HEK293 (cell line): Measurements from ENCODE around the gene TTC13.

Experiments used
- GFI1B ChIP-seq: fragments of 450-650 bp; formaldehyde crosslinking; IDR thresholded peaks from 2 replicates; pipeline ENCODE4 v1.5.1; 2016; ENCODE audit warnings: missing biosample characterization, missing genetic modification characterization
- TCF7L2 ChIP-seq: IDR thresholded peaks from 2 replicates; pipeline ENCODE4 v1.6.1; 2011; ENCODE audit warnings: low read depth, mild to moderate bottlenecking, inconsistent platforms, low read length, moderate library complexity, borderline replicate concordance
- ZBTB7A ChIP-seq: fragments of 450-650 bp; formaldehyde crosslinking; IDR thresholded peaks from 2 replicates; pipeline ENCODE4 v1.5.1; 2016; ENCODE audit warnings: low read depth, missing biosample characterization, missing genetic modification characterization
- ZFP69B ChIP-seq: fragments of 450-650 bp; formaldehyde crosslinking; IDR thresholded peaks from 2 replicates; pipeline ENCODE4 v1.5.1; 2016; ENCODE audit warnings: missing biosample characterization, missing genetic modification characterization
- ZNF184 ChIP-seq: fragments of 450-650 bp; IDR thresholded peaks from 2 replicates; pipeline ENCODE4 v1.5.1; 2018; ENCODE audit warnings: missing biosample characterization, mild to moderate bottlenecking, missing genetic modification characterization
- ZNF202 ChIP-seq: fragments of 450-650 bp; formaldehyde crosslinking; IDR thresholded peaks from 2 replicates; pipeline ENCODE4 v1.5.1; 2016; ENCODE audit warnings: missing biosample characterization, missing genetic modification characterization, borderline replicate concordance
- ZNF558 ChIP-seq: fragments of 450-650 bp; formaldehyde crosslinking; IDR thresholded peaks from 2 replicates; pipeline ENCODE4 v1.5.1; 2016; ENCODE audit warnings: missing biosample characterization, missing genetic modification characterization
- ZNF654 ChIP-seq: fragments of 450-650 bp; formaldehyde crosslinking; IDR thresholded peaks from 2 replicates; pipeline ENCODE4 v1.5.1; 2016; ENCODE audit warnings: low read depth, missing biosample characterization, missing genetic modification characterization
- TF ChIP-seq, protein P1 (sequence below): fragments of 450-650 bp; formaldehyde crosslinking; IDR thresholded peaks from 2 replicates; pipeline ENCODE4 v1.5.1; 2016; ENCODE audit warnings: missing biosample characterization, missing genetic modification characterization
- TF ChIP-seq, protein P2 (sequence below): fragments of 450-650 bp; formaldehyde crosslinking; IDR thresholded peaks from 2 replicates; pipeline ENCODE4 v1.5.1; 2016; ENCODE audit warnings: missing biosample characterization, missing genetic modification characterization
- TF ChIP-seq, protein P3 (sequence below): fragments of 450-650 bp; formaldehyde crosslinking; IDR thresholded peaks from 2 replicates; pipeline ENCODE4 v1.5.1; 2016; ENCODE audit warnings: missing biosample characterization, missing genetic modification characterization
- TF ChIP-seq, protein P4 (sequence below): fragments of 450-650 bp; formaldehyde crosslinking; IDR thresholded peaks from 2 replicates; pipeline ENCODE4 v1.5.1; 2016; ENCODE audit warnings: missing biosample characterization, missing genetic modification characterization
- TF ChIP-seq, protein P5 (sequence below): fragments of 450-650 bp; formaldehyde crosslinking; IDR thresholded peaks from 2 replicates; pipeline ENCODE4 v1.5.1; 2016; ENCODE audit warnings: missing biosample characterization, missing genetic modification characterization
- TF ChIP-seq, protein P6 (sequence below): fragments of 450-650 bp; formaldehyde crosslinking; IDR thresholded peaks from 2 replicates; pipeline ENCODE4 v1.5.1; 2016; ENCODE audit warnings: missing biosample characterization, missing genetic modification characterization

DNA sequence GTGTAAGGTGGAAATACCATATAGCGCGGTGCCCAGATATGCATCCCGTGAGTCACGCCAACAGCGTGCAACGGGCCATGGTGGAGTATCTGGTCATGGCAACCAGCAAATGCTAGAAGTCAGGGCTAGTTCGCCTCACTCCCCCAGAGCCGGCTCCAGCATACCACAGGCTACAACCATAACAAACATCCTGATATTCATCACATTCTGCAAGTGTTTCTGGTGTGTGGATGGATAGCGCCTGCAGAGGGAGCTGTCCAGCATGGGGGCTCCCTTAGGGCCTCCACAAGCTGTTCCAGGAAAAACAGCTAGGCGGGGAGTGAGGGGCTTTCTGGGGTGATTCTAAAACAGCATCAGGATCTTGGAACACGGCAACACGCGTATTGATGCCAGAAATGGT, 117.2 kb downstream of the TTC13 start:
- TF ChIP-seq, protein P1, sequence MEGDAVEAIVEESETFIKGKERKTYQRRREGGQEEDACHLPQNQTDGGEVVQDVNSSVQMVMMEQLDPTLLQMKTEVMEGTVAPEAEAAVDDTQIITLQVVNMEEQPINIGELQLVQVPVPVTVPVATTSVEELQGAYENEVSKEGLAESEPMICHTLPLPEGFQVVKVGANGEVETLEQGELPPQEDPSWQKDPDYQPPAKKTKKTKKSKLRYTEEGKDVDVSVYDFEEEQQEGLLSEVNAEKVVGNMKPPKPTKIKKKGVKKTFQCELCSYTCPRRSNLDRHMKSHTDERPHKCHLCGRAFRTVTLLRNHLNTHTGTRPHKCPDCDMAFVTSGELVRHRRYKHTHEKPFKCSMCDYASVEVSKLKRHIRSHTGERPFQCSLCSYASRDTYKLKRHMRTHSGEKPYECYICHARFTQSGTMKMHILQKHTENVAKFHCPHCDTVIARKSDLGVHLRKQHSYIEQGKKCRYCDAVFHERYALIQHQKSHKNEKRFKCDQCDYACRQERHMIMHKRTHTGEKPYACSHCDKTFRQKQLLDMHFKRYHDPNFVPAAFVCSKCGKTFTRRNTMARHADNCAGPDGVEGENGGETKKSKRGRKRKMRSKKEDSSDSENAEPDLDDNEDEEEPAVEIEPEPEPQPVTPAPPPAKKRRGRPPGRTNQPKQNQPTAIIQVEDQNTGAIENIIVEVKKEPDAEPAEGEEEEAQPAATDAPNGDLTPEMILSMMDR, result no peak
- no peak for TF ChIP-seq ZNF202 (tag by site-specific recombination)
- TF ChIP-seq GFI1B (tag by site-specific recombination), result no peak
- TF ChIP-seq ZBTB7A (tag by site-specific recombination), result no peak
- TF ChIP-seq, protein P2, sequence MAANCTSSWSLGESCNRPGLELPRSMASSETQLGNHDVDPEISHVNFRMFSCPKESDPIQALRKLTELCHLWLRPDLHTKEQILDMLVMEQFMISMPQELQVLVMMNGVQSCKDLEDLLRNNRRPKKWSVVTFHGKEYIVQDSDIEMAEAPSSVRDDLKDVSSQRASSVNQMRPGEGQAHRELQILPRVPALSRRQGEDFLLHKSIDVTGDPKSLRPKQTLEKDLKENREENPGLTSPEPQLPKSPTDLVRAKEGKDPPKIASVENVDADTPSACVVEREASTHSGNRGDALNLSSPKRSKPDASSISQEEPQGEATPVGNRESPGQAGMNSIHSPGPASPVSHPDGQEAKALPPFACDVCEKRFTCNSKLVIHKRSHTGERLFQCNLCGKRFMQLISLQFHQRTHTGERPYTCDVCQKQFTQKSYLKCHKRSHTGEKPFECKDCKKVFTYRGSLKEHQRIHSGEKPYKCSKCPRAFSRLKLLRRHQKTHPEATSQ (tag by site-specific recombination), result no peak
- TF ChIP-seq ZNF654 (tag by site-specific recombination), result no peak
- TF ChIP-seq ZFP69B (tag by site-specific recombination), result no peak
- TF ChIP-seq ZNF184 (tag by site-specific recombination), result no peak
- TF ChIP-seq TCF7L2, result no peak
- TF ChIP-seq ZNF558, result no peak
- TF ChIP-seq, protein P3, sequence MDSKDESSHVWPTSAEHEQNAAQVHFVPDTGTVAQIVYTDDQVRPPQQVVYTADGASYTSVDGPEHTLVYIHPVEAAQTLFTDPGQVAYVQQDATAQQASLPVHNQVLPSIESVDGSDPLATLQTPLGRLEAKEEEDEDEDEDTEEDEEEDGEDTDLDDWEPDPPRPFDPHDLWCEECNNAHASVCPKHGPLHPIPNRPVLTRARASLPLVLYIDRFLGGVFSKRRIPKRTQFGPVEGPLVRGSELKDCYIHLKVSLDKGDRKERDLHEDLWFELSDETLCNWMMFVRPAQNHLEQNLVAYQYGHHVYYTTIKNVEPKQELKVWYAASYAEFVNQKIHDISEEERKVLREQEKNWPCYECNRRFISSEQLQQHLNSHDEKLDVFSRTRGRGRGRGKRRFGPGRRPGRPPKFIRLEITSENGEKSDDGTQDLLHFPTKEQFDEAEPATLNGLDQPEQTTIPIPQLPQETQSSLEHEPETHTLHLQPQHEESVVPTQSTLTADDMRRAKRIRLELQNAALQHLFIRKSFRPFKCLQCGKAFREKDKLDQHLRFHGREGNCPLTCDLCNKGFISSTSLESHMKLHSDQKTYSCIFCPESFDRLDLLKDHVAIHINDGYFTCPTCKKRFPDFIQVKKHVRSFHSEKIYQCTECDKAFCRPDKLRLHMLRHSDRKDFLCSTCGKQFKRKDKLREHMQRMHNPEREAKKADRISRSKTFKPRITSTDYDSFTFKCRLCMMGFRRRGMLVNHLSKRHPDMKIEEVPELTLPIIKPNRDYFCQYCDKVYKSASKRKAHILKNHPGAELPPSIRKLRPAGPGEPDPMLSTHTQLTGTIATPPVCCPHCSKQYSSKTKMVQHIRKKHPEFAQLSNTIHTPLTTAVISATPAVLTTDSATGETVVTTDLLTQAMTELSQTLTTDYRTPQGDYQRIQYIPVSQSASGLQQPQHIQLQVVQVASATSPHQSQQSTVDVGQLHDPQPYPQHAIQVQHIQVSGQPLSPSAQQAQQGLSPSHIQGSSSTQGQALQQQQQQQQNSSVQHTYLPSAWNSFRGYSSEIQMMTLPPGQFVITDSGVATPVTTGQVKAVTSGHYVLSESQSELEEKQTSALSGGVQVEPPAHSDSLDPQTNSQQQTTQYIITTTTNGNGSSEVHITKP, result no peak
- TF ChIP-seq, protein P4, sequence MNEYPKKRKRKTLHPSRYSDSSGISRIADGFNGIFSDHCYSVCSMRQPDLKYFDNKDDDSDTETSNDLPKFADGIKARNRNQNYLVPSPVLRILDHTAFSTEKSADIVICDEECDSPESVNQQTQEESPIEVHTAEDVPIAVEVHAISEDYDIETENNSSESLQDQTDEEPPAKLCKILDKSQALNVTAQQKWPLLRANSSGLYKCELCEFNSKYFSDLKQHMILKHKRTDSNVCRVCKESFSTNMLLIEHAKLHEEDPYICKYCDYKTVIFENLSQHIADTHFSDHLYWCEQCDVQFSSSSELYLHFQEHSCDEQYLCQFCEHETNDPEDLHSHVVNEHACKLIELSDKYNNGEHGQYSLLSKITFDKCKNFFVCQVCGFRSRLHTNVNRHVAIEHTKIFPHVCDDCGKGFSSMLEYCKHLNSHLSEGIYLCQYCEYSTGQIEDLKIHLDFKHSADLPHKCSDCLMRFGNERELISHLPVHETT (tag by site-specific recombination), result no peak
- TF ChIP-seq, protein P5, sequence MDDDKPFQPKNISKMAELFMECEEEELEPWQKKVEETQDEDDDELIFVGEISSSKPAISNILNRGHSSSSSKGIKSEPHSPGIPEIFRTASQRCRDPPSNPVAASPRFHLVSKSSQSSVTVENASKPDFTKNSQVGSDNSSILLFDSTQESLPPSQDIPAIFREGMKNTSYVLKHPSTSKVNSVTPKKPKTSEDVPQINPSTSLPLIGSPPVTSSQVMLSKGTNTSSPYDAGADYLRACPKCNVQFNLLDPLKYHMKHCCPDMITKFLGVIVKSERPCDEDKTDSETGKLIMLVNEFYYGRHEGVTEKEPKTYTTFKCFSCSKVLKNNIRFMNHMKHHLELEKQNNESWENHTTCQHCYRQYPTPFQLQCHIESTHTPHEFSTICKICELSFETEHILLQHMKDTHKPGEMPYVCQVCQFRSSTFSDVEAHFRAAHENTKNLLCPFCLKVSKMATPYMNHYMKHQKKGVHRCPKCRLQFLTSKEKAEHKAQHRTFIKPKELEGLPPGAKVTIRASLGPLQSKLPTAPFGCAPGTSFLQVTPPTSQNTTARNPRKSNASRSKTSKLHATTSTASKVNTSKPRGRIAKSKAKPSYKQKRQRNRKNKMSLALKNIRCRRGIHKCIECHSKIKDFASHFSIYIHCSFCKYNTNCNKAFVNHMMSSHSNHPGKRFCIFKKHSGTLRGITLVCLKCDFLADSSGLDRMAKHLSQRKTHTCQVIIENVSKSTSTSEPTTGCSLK (tag by site-specific recombination), result no peak
- TF ChIP-seq, protein P6, sequence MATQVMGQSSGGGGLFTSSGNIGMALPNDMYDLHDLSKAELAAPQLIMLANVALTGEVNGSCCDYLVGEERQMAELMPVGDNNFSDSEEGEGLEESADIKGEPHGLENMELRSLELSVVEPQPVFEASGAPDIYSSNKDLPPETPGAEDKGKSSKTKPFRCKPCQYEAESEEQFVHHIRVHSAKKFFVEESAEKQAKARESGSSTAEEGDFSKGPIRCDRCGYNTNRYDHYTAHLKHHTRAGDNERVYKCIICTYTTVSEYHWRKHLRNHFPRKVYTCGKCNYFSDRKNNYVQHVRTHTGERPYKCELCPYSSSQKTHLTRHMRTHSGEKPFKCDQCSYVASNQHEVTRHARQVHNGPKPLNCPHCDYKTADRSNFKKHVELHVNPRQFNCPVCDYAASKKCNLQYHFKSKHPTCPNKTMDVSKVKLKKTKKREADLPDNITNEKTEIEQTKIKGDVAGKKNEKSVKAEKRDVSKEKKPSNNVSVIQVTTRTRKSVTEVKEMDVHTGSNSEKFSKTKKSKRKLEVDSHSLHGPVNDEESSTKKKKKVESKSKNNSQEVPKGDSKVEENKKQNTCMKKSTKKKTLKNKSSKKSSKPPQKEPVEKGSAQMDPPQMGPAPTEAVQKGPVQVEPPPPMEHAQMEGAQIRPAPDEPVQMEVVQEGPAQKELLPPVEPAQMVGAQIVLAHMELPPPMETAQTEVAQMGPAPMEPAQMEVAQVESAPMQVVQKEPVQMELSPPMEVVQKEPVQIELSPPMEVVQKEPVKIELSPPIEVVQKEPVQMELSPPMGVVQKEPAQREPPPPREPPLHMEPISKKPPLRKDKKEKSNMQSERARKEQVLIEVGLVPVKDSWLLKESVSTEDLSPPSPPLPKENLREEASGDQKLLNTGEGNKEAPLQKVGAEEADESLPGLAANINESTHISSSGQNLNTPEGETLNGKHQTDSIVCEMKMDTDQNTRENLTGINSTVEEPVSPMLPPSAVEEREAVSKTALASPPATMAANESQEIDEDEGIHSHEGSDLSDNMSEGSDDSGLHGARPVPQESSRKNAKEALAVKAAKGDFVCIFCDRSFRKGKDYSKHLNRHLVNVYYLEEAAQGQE, result peak; percentile 96
